NCI-H460 (cell line): ENCODE results near the gene FBXO9. TPM values are rescaled to one million over a fixed set of nuclear protein-coding genes. Genes with fewer than 3 reads are reported as not detected.

Experiments used
- DNase-seq: peaks from one replicate; pipeline ENCODE4 v3.0.0-alpha.2; 2016; ENCODE audit warnings: low read depth; ENCODE audit errors: extremely low read depth
- small RNA-seq, 2 experiments: library from RNA; depleted of rRNA; stranded (forward); fragments of <200 nt; gene quantifications; one replicate each; pipeline ENCODE3, GENCODE V24; 2014
- total RNA-seq: library from RNA; depleted of rRNA; stranded (reverse); fragments of >200 nt; shearing (Covaris generic); gene quantifications from 2 replicates; pipeline ENCODE4 v1.2.3, GENCODE V29; 2014; rRNA removed

FBXO9 gene
- total RNA-seq, 1 experiment from 2014 or later: 42.9 TPM

- no peak for DNase-seq
These were observed 65.5 kb downstream of the FBXO9 start for GRCh38 chr6:53130569-53131290.

DNA sequence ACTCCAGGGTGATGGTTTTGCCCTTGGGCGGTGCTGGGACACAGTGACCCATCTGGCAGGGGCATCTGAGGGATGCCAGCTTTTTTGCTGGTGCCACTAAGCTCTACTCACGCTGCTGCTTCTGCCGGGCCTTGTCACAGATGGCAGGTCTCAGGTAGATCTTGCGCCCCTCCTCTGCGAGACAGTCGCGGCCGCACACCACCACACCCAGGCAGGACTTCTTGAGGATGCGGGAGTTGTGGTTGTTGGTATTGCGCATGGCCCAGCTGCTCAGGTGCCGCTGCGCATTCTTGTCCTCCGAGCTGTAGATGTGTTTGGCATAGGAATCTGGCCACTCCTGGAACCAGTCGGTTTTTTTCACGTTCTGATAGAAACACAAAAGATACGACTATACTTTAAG is 68.8 kb downstream of the FBXO9 start:
- no peak for DNase-seq

DNA sequence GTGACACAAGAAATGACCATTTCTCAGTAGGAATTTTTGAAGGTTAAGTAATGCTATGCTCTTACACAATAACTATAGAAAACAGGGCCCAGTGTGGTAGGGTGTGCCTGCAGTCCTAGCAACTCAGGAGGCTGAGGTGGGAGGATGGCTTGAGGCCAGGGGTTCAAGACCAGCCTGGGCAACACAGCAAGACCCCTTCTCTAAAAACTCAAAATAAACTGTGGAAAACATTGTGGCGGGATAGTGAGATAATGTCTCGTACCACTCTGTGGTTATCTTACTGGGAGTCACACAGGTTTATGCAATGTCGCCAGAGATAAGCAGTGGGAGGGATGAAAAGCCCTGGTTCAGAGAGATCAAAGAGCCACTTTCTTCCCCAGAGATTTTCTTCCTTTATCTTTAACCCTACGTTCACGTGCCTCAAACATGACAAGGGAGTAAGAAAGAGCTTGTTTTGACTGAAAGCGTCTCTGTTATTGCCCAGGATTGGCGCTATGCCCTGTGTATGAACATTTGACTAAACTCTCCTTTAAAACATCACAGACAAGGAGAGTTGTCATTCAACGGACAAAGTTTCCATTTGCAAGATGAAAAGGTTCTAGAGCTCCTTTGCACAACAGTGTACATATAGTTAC is 69.5 kb downstream of the FBXO9 start:
- DNase-seq: no peak

- no peak for DNase-seq
These were observed 70.9 kb downstream of the FBXO9 start for GRCh38 chr6:53136000-53136609.

DNA sequence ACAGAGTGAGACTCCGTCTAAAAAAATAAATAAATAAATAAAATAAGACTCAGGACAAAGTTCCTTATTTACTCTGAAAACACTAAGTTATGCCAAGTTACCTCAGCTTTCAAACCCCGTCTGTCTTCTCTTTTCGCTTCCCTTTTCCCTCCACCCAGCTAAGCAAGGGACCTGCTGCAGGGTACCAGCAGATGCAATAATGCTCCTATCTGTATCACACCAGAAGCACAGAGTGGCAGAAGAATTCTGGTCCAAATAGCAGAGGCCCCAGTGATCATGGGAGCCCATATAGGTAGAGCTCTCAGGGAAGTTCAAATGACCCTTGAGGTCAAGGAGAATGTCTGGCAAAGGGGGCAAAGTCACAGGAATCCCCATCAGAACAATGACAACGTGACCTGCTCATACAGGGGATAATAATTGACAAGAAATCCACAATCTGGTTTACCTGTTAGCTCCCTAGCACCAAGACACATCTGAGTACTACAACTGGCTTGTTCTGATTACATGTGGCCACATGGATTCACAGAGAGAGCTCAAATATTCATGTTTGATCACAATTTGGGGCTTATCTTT is 74.7 kb downstream of the FBXO9 start:
- no peak for DNase-seq

DNA sequence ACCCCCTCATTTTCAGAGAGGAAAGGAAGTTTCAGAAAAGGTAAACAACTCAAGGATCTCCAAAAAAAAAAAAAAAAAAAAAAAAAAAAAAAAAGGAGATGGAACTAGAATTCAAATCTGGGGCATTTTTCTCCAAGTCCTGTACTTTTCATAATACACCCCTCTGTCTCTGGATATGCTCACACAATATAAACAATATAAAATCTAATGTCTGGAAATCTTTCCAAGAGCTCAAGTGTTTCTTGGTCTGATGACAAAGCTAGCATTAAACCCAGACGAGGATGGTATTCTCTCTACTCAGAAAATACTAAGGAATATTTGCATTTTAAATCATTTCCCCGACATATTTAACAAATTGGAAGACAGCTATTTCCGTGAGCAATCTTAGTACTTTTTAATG is 77.6 kb downstream of the FBXO9 start:
- no peak for DNase-seq

DNA sequence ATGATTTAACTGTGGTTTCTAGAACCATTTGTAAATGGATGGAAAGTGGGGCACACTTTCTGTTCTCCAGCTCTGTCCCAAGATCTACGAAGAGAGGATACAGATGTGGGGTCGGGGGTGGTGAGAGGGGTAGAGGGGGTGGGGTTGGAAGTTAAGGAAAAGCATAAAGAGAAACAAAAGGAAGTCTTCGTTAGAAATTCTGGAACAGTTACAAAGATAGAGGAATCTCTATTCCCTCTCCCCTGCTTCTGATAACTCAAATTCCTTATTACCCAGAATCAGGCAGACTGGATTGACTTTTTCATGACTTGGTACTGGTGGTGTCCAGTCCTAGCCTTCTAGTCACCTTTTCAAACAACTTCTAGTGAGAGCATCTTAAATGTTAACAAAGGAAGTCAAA is 78.5 kb downstream of the FBXO9 start:
- DNase-seq: no peak

- DNase-seq: no peak
These were observed 79.6 kb downstream of the FBXO9 start for GRCh38 chr6:53144802-53145201.

DNA sequence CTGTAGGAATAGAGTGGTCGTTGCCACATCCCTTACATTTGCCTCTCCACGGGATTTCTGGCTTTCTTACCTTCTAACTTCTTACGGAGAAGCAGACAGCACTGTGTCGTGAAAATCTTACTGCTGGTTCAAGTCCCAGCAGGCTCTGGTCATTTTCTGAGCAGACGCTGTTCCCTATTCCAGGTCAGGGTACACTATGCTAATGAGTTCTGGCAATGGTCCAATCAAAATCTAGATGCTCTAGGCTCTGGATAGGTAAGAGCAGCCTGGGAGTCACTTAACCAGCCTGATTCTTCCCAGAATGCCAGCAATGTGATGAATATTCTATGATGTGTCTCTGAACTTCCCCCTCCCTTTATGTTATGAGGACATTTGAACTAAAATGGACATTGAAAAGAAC is 83.5 kb downstream of the FBXO9 start, which contains the start of gene GCM1:
GCM1 (minus strand) TSS at position 158 of the 400 bp plus-strand sequence. CDS start 3,209 bp downstream, outside the sequence.
- DNase-seq: no peak

Small RNAs within 50 kb of the gene (small RNA-seq; reads per million reads assigned to genes)
- gene RN7SL244P: 0 reads per million in 2 experiments

Other genes with a start within 250 kb of the FBXO9 start
- not detected in 2 replicates for gene GSTA5, start 224.6 kb upstream of the FBXO9 start, total RNA-seq
- not detected in 2 replicates for gene GSTA3, start 155.7 kb upstream of the FBXO9 start, total RNA-seq
- gene GSTA4, start 70.1 kb upstream of the FBXO9 start, total RNA-seq: 8.1 and 8.3 TPM in 2 replicates
- gene CILK1, start 3.6 kb upstream of the FBXO9 start, total RNA-seq: 9.2 and 10.7 TPM in 2 replicates
- 0.02 TPM in 1 of 2 replicates, not detected in the other for gene GCM1, start 83.4 kb downstream of the FBXO9 start, total RNA-seq